Endothelial cell of umbilical vein (primary cell): ENCODE results near the gene ATP1B1. TPM values are rescaled to one million over a fixed set of nuclear protein-coding genes. Genes with fewer than 3 reads are reported as not detected.

Source experiments
- BruUV-seq: library from RNA; stranded (reverse); fragments of 400-500 nt; replicated peaks from 2 replicates; lab custom pipeline; 2021; lab: Mats Ljungman, UMichigan
- CTCF ChIA-PET: fragments of 300-600, 350-600 bp; sonication (Branson Sonifier 250); formaldehyde crosslinking; loops from one replicate; lab custom pipeline; 2021; ENCODE audit warnings: antibody characterized with exemption, inconsistent platforms; lab: Charles Lee
- POLR2A ChIA-PET: fragments of 300-600, 350-600 bp; sonication (Branson Sonifier 250); formaldehyde crosslinking; loops from one replicate; lab custom pipeline; 2021; ENCODE audit warnings: antibody characterized with exemption, inconsistent platforms; lab: Charles Lee
- DNase-seq: peaks from one replicate; pipeline ENCODE4 v3.0.0-alpha.2; 2011; ENCODE audit warnings: low read depth, low spot score
- FAIRE-seq: peaks from 2 replicates; lab custom pipeline; 2011; peaks lifted over from hg19 to GRCh38; lab: Jason Lieb, UNC
- H2AFZ ChIP-seq: 2 replicates; pipeline ENCODE4 v1.6.0; 2012; ENCODE audit warnings: low read depth, low read length, control low read depth, inconsistent platforms
- H3K27ac ChIP-seq: 2 replicates; pipeline ENCODE4 v1.5.1; 2011; ENCODE audit warnings: low read depth, mild to moderate bottlenecking, control low read depth, low read length, moderate library complexity; ENCODE audit not compliant: insufficient read depth
- H3K27me3 ChIP-seq, 2 experiments: 2 replicates each; pipeline versions ENCODE4 v1.6.0 to v1.6.1; 2011; ENCODE audit warnings: low read length in 2 of 2, mixed read lengths in 1 of 2; ENCODE audit not compliant: control insufficient read depth in 2 of 2, insufficient read depth in 2 of 2
- H3K36me3 ChIP-seq, 2 experiments: 2 replicates in 1 of 2; 3 replicates in 1 of 2; pipeline ENCODE4 v1.5.1; 2011; ENCODE audit warnings: low read length in 2 of 2, mild to moderate bottlenecking in 1 of 2, moderate library complexity in 1 of 2; ENCODE audit not compliant: control insufficient read depth in 2 of 2, insufficient read depth in 2 of 2; ENCODE audit errors: extremely low read depth in 1 of 2
- H3K4me1 ChIP-seq: 3 replicates; pipeline ENCODE4 v1.5.1; 2011; ENCODE audit warnings: mild to moderate bottlenecking, low read length; ENCODE audit not compliant: control insufficient read depth, insufficient read depth; ENCODE audit errors: extremely low read depth
- H3K4me2 ChIP-seq: 2 replicates; pipeline ENCODE4 v1.6.1; 2011; ENCODE audit warnings: low read length, control low read depth, mixed read lengths; ENCODE audit not compliant: insufficient read depth
- H3K4me3 ChIP-seq, 3 experiments: fragments of 200-600 bp in 1 of 3; sonication (generic), shearing (Covaris generic) in 1 of 3; replicated peaks in 1 of 3; 2 replicates each; pipeline ENCODE4 v1.5.1; 2011 to 2016; ENCODE audit warnings: control low read depth in 3 of 3, low read length in 3 of 3, mild to moderate bottlenecking in 2 of 3, inconsistent platforms in 1 of 3, low read depth in 1 of 3, moderate library complexity in 1 of 3; ENCODE audit not compliant: insufficient read depth in 1 of 3
- H3K79me2 ChIP-seq: 2 replicates; pipeline ENCODE4 v1.6.0; 2012; ENCODE audit warnings: low read length, inconsistent platforms; ENCODE audit not compliant: control insufficient read depth, insufficient read depth
- H3K9ac ChIP-seq: replicated peaks from 2 replicates; pipeline ENCODE3; 2011; ENCODE audit warnings: low read length, control low read depth; ENCODE audit not compliant: insufficient read depth; ENCODE audit errors: extremely low read depth
- H3K9me1 ChIP-seq: replicated peaks from 3 replicates; pipeline ENCODE4 v1.6.0; 2011; ENCODE audit warnings: mild to moderate bottlenecking, low read length; ENCODE audit not compliant: control insufficient read depth, insufficient read depth; ENCODE audit errors: extremely low read depth
- H3K9me3 ChIP-seq: replicated peaks from 2 replicates; pipeline ENCODE4 v1.5.1; 2012; ENCODE audit warnings: low read length, inconsistent platforms; ENCODE audit not compliant: control insufficient read depth, insufficient read depth
- H4K20me1 ChIP-seq: replicated peaks from 2 replicates; pipeline ENCODE3; 2011; ENCODE audit warnings: mild to moderate bottlenecking, low read length; ENCODE audit not compliant: control insufficient read depth, insufficient read depth; ENCODE audit errors: extremely low read depth
- CTCF ChIP-seq, 2 donors: IDR thresholded peaks; 1 replicate in 1 of 2; 2 replicates in 1 of 2; pipeline ENCODE4 v1.5.1; 2011; ENCODE audit warnings: low read length in 2 of 2, mild to moderate bottlenecking in 2 of 2, moderate library complexity in 2 of 2, control low read depth in 1 of 2, inconsistent platforms in 1 of 2, low read depth in 1 of 2; ENCODE audit not compliant: insufficient read depth in 1 of 2; ENCODE audit errors: extremely low read depth in 1 of 2
- EZH2 ChIP-seq: IDR thresholded peaks from 2 replicates; pipeline ENCODE4 v1.6.1; 2012; ENCODE audit warnings: borderline replicate concordance, low read depth, mild to moderate bottlenecking, moderate library complexity, low read length, inconsistent platforms; ENCODE audit not compliant: severe bottlenecking
- FOS ChIP-seq: IDR thresholded peaks from 2 replicates; pipeline ENCODE4 v1.6.1; 2011; ENCODE audit warnings: mild to moderate bottlenecking, low read length, moderate library complexity, borderline replicate concordance; ENCODE audit not compliant: insufficient read depth
- GATA2 ChIP-seq: IDR thresholded peaks from 2 replicates; pipeline ENCODE4 v1.7.0; 2011; ENCODE audit warnings: low read depth, mild to moderate bottlenecking, moderate library complexity, mixed read lengths, low read length; ENCODE audit not compliant: insufficient read length, insufficient read depth
- JUN ChIP-seq: IDR thresholded peaks from 2 replicates; pipeline ENCODE4 v1.6.1; 2011; ENCODE audit warnings: borderline replicate concordance, low read depth; ENCODE audit not compliant: insufficient read length, insufficient read depth
- MAX ChIP-seq: IDR thresholded peaks from 2 replicates; pipeline ENCODE4 v1.6.1; 2011; ENCODE audit not compliant: insufficient read depth, insufficient read length
- MYC ChIP-seq: IDR thresholded peaks from one replicate; pipeline ENCODE4 v1.6.1; 2011; ENCODE audit warnings: mild to moderate bottlenecking, low read depth, low read length
- POLR2A ChIP-seq: IDR thresholded peaks from 2 replicates; pipeline ENCODE4 v1.6.1; 2012; ENCODE audit warnings: low read depth, mild to moderate bottlenecking, control low read depth, low read length
- POLR2AphosphoS5 ChIP-seq: IDR thresholded peaks from 2 replicates; pipeline ENCODE4 v1.6.1; 2012; ENCODE audit warnings: low read depth, mild to moderate bottlenecking, control low read depth, low read length, moderate library complexity; ENCODE audit not compliant: insufficient read depth
- dilution Hi-C: fragments of 300-500 bp; cut with MboI; formaldehyde crosslinking; loops from one replicate; pipeline ENCODE4 v1.15.0; 2019; ENCODE audit warnings: low sequenced_read_pairs; ENCODE audit not compliant: extremely low pct_ligation_motif_present
- intact Hi-C: fragments of 100-400 bp; cut with micrococcal nuclease; formaldehyde crosslinking; loops from one replicate; pipeline ENCODE4 v1.10.0; 2022
- polyA plus RNA-seq, 4 experiments: library from polyadenylated mRNA; depleted of rRNA in 3 of 4; stranded (reverse) in 3 of 4; unstranded in 1 of 4; fragments of >200 nt; gene quantifications; 2 replicates each; pipeline versions ENCODE4 v1.2.1 to v1.2.3, GENCODE V29; 2011 to 2012; ENCODE audit warnings: missing spikeins in 1 of 4
- small RNA-seq: library from RNA; depleted of rRNA; stranded (forward); fragments of <200 nt; gene quantifications from one replicate; pipeline ENCODE3, GENCODE V24; 2012; ENCODE audit warnings: low replicate concordance, low read depth; ENCODE audit not compliant: insufficient read depth, insufficient read length
- total RNA-seq: library from RNA; stranded (reverse); gene quantifications from 2 replicates; pipeline ENCODE4 v1.2.3, GENCODE V29; 2021

The ATP1B1 gene
- total and polyA plus RNA-seq, 2 donors (not counting 3 experiments of a cell fraction or from before 2014, with no cell fraction given): 14.3 to 56.1 TPM

GRCh38 chr1:169180174-169180573 is 73.7 kb downstream of the ATP1B1 start:
- Histone ChIP-seq H3K9ac (no peak overlapping the region), H4K20me1 (no peaks in the 10 kb centered on the region), H3K9me1 (no peaks in the 10 kb centered on the region), H3K4me2 (no peak overlapping the region), H3K79me2 (no peaks in the 10 kb centered on the region), H3K36me3 (no peaks in the 10 kb centered on the region), H3K4me3 (no peak overlapping the region), H2AFZ (no peak overlapping the region), H3K27ac (no peak overlapping the region), H3K4me1 (no peaks in the 10 kb centered on the region), H3K9me3 (no peaks in the 10 kb centered on the region), H3K27me3 (no peaks in the 10 kb centered on the region)
- FAIRE-seq (no peak), DNase-seq (no peak)
- BruUV-seq: no TSS peak
- intact Hi-C loops (no loop called here), dilution Hi-C loops (no loop called here)
- ChIA-PET POLR2A (no interaction called here), CTCF (interaction anchor here (0.5 to 1.6 kb wide), 4 partner anchors 10 to 577 kb away, joined by 3 to 7 read pairs (median 6); no protein-coding TSS in a partner anchor)
- no peak for TF ChIP-seq MAX
- TF ChIP-seq POLR2A: no peak
- no peak for TF ChIP-seq FOS
- TF ChIP-seq EZH2: no peak
- TF ChIP-seq MYC: no peak
- no peak for TF ChIP-seq GATA2
- no peak for TF ChIP-seq JUN
- no peak for TF ChIP-seq CTCF (IDR thresholded peaks at IDR 0.05; ENCODE audit: extremely low read depth in 1 of 2, insufficient read depth in 1 of 2, low read depth in 1 of 2, low read length in 2 of 2)
- no peak for TF ChIP-seq POLR2AphosphoS5

Small RNA genes within 50 kb of the gene (small RNA-seq; reads per million reads assigned to genes)
- not detected for gene RNA5SP66
